GM13976 (cell line): ENCODE measurements around the gene PCP2.

Experiments used
- DNase-seq: peaks from one replicate; pipeline ENCODE4 v3.0.0; 2012; ENCODE audit warnings: low spot score
- in situ Hi-C: fragments of 300-500 bp; cut with MboI; formaldehyde crosslinking; loops from one replicate; pipeline ENCODE4 v1.12.0; 2022; ENCODE audit warnings: low sequenced_read_pairs, mixed read lengths, inconsistent platforms; ENCODE audit not compliant: unreplicated experiment
- TF ChIP-seq, protein P1 (sequence below): IDR thresholded peaks from 2 replicates; pipeline ENCODE4 v1.5.1; 2012; ENCODE audit warnings: borderline replicate concordance, mild to moderate bottlenecking; ENCODE audit not compliant: insufficient read depth; ENCODE audit errors: extremely low read depth, missing control alignments, control extremely low read depth

PCP2 gene

DNA sequence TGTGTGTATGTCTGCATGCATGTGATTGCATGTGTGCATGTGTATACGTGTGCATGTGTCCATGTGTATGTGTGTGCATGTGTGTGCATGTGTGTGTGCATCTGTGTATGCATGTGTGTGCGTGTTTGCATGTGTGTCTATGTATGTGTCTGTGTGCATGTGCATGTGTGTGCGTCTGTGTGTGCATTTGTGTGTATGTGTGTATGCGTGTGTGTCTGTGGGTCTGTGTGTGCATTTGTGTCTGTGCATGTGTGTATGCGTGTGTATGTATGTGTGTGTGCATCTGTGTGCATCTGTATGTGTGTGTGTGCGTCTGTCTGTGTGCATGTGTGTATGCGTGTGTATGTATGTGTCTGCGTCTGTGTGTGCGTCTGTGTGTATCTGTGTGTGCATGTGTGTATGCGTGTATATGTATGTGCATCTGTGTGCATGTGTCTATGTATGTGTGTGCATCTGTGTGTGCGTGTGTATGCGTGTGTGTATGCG, 6.4 kb upstream of the PCP2 start:
- in situ Hi-C loops, result no loop called here
- TF ChIP-seq, protein P1, sequence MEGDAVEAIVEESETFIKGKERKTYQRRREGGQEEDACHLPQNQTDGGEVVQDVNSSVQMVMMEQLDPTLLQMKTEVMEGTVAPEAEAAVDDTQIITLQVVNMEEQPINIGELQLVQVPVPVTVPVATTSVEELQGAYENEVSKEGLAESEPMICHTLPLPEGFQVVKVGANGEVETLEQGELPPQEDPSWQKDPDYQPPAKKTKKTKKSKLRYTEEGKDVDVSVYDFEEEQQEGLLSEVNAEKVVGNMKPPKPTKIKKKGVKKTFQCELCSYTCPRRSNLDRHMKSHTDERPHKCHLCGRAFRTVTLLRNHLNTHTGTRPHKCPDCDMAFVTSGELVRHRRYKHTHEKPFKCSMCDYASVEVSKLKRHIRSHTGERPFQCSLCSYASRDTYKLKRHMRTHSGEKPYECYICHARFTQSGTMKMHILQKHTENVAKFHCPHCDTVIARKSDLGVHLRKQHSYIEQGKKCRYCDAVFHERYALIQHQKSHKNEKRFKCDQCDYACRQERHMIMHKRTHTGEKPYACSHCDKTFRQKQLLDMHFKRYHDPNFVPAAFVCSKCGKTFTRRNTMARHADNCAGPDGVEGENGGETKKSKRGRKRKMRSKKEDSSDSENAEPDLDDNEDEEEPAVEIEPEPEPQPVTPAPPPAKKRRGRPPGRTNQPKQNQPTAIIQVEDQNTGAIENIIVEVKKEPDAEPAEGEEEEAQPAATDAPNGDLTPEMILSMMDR, result no peak
- DNase-seq, result no peak

DNA sequence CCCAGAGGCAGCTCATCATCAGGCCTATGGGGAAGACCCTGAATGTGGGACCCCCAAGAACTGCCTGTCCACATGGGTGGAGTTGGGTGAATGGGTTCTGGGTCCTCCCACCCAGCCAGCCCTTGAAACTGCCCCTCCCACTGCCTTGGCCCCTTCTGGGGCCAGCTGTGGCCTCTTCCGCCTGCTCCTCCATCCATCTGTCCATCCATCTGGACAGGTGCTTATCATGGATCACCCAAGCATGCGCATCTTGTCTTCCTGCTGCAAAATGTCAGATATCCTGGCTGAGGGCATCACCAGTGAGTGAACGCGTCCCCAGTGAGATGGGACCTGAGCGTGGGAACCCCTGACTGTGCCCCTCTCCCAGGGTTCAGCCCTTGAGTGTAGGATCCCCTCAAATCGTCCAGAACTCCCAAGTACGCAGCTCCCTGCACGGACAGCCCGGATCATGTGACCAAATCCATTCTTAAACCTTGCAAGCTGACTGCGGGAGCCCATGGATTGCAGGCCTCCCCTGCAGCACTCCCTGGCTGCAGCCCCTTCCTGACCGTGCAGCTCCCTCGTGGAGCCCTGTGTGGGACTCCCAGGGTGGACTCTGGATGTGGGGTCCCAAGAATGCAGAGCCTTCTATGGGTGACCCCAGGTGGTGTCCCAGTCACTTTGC, 5.4 kb upstream of the PCP2 start:
- TF ChIP-seq, protein P1, result no peak
- in situ Hi-C loops, result no loop called here
- DNase-seq, result no peak

DNA sequence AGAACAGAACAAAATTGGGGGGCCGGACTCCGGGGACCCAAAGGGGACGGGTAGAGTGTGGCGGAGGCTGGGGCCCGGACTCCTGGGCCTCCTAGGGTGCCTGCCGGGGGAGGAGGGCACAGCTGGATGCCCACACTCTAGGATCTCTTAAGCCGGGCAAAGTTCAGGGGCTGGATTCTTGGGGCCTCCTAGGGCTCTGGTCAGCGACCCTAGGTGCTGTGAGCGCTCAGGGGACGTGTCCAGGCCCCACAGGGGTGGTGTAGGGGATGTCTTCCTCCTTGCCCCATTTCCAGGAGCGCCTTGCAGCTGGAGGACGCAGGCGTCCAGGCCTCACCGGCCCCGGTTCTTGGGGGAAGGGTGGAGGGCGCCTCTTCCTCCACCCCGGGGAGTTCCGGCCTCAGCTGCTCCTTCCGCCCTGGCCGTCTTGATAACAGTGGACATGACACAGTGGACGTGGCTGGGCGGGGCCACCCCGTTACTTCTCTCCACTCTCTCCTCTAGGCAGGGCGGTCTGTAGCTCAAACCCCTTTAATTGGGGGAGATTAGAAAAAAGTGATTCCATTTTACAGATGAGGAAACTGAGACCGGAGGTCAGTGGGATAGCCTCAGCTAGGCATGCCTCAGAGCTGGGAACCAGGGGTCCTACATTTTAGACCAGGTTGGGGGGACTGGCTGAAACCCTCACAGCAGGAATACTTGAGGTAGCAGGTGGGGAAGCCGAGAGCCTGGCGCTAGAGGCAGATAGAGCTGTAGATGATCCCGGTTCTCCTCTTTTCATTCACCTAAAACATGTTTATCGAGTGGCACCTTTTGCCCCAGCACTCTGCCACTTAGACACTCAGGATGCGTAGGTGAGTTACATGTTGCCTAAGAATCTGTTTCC, 4.1 kb upstream of the PCP2 start:
- TF ChIP-seq, protein P1, result no peak
- no peak for DNase-seq
- in situ Hi-C loops, result no loop called here

DNA sequence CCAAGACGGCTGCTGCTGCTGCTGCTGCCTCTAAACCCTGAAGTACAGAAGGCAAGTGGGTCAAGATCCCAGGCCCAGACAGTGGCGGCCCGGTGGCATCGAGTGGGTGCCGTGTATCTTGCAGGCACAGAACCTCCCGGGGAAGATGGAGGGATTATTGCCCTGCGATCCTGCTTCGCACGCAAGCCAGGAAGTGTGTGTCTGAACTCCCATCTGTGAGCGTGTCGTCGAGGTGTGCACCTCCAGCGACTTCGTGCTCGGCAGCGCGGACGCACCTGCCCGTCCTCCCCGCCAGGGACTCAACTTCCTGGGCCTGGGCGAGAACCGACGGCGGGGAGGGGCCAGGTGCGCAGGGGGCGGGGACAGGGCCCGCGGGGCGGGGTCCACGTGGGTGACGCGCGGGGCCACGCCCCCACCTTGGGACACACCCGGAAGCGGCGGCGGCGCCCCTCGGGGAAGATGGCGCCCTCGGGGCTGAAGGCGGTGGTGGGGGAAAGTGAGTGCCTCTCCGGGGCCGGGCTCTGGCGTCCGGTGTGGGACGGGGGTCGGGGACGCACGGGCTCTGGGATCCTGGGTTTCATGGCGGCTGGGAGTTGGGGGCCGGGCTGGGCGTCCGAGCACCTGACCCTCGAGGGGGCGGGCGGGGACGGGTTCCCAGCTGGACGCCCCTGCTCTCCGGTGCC, 3.3 kb upstream of the PCP2 start, which contains the start of gene STXBP2:
STXBP2 (plus strand) TSS at position 420 of the 683 bp plus-strand sequence; CDS start at position 460, 40 bp downstream.
- TF ChIP-seq, protein P1, result no peak
- in situ Hi-C loops, result no loop called here
- DNase-seq, result peak; percentile 99

DNA sequence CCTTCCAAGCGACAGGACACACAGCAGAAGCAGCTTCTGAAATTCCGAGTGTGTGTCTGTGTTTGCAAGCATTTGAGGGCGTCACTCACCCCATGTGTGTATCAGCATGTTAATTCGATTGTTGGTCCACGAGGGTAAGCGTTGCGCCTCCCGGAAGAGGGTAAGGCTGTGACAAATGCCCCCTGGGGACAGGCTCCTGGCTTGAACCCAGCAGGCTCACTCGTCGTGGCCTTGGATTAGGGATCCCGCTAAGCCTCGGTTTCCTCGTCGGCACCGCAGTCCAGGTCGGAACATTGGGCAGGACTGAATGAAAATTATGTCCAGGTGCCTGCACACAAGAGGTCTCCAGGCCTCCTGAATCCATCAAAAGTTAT, 2.8 kb upstream of the PCP2 start:
- DNase-seq, result no peak
- TF ChIP-seq, protein P1, result no peak
- in situ Hi-C loops, result no loop called here

DNA sequence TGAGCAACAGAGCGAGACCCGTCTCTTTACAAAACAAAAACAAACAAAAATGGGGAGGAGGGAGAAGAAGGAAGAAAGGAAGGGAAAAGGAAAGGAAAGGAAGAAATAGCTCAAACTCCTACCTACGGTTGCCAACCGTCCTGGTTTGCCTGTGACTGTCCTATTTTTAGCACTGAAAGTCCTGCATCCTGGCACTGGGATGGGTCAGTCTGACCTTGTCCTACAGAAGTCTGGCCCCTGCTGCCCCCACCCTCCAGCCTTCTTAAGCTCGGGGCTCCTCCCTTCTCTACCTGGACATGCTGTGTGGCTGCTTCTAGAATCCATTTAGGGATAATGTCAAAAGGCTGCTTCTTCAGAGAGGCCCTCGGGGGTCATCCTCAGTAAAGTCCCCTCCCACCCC, 2.2 kb upstream of the PCP2 start:
- TF ChIP-seq, protein P1, result no peak
- no peak for DNase-seq
- in situ Hi-C loops, result no loop called here
